Activated naive CD8-positive, alpha-beta T cell treated with anti-CD3 and anti-CD28 coated beads, Interleukin-2, amount 50 U/mL, for 16 hours (primary cell): Measurements from ENCODE around the gene HEPN1.

Experiments used
- DNase-seq: peaks from one replicate; pipeline ENCODE4 v3.0.0-alpha.2; 2020; ENCODE audit warnings: low read depth, low spot score

Gene HEPN1

DNA sequence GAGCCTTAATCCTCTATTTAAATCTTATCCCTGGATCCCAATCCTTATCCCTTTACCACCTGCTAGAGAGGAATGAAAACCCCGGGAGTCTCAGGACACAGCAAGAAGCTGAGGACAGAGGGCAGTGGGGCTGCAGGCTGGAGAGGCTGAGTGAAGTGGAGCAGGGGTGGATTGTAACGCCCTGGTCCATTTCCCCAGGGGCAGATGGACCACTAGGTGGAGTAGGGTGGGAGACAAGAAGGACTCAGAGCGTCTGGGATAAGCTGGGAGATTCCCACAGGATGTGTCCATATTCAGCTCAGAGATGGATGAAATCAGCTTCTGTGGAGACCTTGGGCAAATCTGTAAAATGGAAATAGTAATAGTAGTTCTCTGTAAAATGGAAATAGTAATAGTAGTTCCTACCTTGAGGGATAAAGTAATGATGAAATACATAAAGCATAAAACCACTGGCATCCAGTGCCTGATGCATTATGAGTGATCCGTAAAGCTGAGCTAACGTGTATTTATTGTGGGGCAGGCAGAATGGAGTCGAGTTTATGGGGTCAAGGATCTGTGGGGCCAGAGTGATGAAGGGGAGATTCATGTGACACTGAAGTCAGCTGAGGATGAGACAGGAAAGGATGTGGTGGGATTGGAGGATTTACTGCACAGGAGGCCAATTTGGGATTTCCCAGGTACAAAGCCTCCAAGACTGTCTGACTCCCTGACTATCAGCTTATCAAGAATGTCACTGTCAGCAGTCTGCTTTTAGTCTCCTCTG is 19.5 kb upstream of the HEPN1 start:
- no peak for DNase-seq

DNA sequence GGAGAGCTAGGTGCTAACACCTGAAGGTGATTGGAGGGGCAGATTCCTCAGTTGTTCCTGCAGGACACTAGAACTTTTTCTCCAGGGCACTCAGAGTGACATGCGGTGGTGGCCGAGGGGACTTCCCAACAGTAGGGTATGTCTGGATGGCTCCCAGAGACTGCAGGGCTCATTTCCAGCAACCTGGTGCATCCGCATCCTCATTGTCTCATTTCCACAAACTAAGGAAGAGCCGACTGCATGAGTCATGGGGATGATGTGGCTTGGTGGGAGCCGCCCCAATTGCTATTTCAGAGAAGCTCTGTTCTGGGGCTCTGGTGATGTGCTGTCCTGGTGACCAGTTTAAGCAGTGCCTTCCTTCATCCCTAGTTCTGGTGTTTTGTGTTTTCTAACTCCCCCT is 18.6 kb upstream of the HEPN1 start:
- no peak for DNase-seq

GRCh38 chr11:124902616-124903015 is 16.4 kb upstream of the HEPN1 start:
- no peak for DNase-seq

DNA sequence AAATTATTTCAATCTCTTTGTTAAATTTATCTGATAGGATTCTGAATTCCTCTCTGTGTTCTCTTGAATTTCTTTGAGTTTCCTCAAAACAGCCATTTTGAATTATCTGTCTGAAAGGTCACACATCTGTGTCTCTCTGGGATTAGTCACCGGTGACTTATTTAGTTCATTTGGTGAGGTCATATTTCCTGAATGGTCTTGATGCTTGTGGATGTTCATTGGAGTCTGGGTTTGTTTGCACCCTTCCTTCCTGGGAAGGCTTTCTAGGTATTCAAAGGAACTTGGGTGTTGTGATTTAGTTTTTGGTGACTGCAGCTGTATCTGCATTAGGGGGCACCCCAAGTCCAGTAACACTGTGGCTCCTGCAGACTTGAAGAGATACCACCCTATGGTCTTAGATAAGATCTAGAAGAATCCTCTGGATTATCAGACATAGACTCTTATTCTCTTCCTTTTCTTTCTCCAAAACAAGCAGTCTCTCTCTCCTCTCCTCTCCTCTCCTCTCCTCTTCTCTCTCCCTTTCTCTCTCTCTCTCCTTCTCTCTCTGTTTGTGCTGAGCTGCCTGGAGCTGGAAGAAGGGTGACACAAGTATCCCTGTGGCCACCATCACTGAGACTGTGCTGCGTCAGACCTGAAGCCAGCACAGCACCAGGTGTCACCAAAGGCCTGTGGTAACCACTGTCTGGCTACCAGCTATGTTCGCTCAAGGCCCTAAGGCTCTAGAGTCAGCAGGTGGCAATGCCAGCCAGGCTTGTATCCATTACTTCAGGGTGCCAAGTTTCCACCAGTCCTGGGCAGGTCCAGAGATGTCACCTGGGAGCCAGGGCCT is 3.3 kb upstream of the HEPN1 start:
- DNase-seq = no peak

DNA sequence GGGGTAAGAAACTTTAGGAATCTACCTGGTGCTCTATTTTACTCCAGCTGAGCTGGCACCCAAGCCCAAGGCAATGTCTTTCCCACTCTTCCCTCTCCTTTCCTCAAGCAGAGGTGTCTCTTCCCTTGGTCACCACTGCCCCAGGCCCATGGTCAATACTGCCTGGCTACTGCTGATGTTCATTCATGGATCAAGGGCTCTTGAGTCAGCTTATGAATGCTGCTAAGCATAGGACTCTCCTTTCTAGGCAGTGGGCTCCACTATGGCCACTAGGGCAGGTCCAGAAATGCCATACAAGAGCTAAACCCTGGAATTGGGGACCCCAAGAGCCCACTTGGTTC is 2.7 kb upstream of the HEPN1 start:
- no peak for DNase-seq

DNA sequence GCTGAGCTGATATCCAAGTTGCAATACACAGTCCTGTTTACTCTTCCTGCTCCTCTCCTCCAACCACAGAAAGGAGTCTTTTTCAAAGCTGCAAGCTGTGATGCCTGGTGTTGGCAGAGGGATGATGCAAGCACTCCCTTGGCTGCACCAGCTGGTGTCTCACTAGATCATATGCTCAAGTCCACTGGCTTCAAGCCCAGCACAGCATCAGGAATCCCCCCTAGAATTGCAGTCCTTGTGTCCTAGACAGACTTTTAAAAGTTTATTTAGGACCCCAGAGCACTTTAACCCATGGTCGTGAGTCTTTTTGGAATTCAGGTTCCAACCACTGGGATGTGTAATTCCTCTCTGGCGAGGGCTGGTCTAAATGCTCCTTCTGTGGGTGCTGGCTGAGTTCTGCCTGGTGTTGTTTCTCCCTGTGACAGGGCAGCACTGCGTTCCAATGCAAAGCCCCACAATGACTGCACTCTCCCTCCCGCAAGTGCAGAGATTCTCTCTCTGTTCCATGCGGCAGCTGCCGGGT is 1.9 kb upstream of the HEPN1 start:
- no peak for DNase-seq

DNA sequence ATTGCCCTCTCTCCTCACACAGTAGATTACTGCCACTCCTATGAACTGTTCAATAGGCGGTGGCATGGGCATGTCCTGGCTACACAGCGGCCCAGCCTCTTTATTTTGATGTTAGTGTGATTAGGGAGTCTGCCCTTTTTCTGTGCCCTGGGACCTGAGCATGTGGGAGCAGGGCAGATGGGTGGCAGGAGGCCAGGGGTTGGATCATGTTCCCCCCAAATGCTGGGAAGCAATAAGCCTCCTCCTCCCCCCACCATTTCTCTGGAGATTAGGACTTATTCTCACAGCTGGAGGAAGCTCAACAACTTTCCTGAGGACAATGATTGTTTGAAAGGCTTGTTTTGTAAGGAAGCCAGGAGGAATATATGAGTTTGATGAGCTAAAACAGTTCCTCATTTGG is 848 bp downstream of the HEPN1 start:
- no peak for DNase-seq

DNA sequence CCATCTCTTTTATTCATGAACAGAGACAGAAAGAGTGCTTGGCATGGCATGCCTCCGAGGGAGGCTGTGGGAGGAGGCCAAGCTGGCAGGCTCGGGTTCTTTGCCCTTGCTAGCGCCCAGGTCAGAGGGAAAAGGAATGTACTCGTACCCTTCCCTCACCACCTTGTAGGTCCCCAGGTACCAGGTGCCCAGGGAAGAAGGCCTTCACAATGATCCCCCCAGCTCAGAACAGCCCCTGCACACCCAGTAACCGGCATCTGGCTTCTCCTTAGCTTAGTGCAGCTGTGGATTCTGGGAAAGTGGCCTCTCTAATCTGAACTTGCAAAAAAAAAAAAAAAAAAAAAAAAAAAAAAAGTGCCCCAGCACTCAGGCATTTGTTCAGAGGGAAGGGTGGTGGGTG is 1.3 kb downstream of the HEPN1 start:
- DNase-seq = no peak

DNA sequence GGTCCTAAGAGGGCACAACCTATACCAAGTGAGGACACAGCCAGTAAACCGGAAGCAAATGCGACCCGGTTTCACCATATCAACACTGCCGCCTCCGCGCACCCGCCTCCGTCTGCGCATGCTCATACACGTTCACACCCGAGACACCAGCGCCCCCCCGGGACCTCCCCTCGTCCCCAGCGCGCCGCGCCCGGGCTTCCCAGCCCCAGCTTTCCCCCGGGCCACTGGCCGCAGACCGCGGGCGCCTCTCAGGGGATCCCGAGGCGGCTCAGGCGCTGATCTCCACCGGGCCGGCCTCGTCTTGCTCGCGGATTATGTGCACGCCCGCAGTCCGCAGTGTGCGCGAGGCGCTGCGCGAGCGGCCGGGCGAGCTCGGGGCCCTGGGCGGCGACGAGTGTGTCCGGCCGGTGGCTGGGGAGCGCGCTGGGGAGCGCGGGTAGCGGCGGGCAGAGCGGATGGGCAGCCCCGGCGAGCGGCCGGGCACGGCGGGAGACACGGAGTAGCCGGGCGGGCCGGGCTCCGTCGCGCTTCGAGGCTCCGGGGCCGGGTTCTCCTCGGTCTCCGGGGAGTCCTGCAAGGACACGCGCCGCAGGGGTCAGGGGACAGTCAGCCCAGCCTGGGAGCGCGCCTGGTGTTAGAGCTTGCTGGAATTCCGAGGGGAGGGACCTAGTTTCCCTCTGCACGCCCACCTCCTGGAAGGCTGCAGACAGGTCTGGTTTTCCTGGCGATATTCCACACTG is 2.0 kb downstream of the HEPN1 start:
- peak; percentile 68 for DNase-seq

- no peak for DNase-seq
Measured at GRCh38 chr11:124922831-124923230, 3.8 kb downstream of the HEPN1 start.

- DNase-seq = no peak
Measured at GRCh38 chr11:124923296-124923695, 4.2 kb downstream of the HEPN1 start.

DNA sequence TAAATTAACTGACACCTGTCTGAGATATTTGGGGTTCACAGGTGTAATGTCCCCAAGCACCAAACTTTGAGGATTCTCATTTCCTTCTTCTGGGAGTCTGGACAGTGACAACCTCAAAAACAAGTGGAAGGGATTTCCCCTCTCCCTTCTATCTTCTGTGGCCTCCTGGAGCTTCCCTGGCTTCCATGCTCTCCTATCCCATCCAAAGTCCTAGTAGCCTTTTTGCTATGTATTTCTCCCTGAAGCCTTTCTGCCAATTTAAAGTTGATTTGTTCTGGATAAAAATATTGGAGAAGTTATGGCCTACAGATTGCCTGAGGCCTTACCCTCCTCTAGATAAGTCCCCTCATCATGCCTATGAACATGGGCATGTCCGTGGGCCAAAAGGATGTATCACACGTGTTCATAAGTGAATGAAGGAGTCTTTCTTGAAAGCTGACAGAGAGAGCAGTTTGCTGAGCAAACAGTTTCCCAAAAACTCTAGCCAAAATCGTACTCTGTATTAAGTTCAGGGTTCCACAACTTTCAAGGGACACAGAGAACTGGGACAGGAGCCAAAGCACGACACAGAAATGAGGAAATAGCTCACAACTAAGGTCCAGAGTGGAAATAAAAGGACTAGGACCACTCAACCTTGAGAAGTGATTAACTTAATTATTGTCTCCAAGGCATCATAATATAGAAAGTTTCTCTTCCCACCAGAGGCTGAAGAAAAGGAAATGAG is 10.1 kb downstream of the HEPN1 start:
- DNase-seq = no peak

- DNase-seq = no peak
Measured at GRCh38 chr11:124930799-124931198, 11.7 kb downstream of the HEPN1 start.

- DNase-seq = no peak
Measured at GRCh38 chr11:124934862-124935547, 16.0 kb downstream of the HEPN1 start.

DNA sequence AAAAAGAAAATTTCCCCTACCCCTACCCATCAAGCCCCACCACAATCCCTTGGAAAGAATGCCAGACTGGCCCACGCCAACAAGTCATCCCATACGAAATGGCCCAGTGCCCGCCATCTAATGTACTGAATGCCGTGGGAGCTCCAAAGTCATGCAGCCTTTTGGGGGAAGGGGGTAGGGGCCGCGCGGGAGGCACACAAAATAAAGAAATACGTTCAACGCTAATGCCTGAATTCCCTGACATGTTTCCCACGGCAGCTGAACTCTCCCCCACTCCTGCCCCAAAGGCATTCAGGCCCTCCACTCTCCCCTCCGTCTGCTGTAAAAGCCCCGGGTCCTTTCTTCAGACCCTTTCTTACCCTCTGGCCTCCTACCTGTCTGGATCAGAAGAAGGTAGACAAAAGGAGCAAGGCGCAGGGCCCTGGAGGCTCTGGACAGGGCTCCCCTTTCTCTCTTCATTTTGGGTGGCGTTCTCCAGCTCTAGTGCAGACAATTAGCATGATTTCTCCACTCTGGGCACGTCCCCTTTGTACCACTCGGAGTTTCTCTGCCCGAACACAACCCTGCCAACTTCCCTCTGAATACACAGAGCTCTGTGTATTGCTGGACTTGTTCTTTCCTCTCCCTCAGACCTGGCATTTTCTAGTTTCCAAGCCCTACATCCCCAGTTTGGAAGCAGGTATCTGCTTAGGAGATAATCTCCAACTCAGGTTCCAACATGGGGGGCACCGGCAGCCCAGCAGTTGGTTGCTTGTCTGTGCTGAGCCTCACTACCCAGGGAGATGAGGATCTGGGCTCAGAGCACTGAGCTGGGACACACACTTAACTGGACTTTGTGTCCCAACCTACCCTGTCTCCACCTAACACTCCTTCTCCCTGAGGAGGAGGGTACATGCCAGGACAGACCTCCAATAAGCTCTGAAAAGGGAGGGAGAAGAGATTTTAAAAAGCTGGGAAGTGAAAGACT is 16.8 kb downstream of the HEPN1 start, which contains the start of gene HEPACAM:
TSS of gene HEPACAM (minus strand) at position 500 of the 967 bp plus-strand sequence. CDS start at position 459, 41 bp downstream.
- no peak for DNase-seq

GRCh38 chr11:124937336-124937935 is 18.4 kb downstream of the HEPN1 start:
- no peak for DNase-seq

DNA sequence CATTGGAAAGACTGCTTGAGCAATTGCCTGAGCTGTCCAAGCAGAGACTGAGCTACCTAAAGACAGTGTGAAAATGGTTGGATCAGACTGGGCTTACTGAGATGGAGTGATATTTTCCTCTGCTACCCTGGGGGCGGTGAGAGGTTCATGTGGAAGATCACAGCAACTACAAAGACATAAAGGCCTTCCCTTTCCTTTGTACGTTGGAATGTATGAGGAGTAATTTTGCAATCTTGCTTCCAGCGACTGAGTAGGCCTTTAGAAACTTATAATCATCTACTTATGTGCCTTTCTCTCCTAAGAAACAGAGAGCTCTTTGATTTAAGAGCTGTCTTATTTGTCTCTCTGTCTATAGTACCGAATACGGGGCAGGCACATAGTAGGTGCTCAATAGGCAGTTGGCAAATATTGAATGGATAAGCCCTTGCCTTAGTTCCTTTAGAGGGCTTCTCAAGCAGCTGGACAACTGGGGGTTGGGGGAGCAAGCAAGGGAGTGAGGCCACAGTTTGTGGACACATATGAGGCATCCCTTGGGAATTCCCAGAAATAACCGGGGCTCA is 19.2 kb downstream of the HEPN1 start:
- DNase-seq = no peak

GRCh38 chr11:124938970-124939369 is 19.9 kb downstream of the HEPN1 start:
- DNase-seq = no peak

DNA sequence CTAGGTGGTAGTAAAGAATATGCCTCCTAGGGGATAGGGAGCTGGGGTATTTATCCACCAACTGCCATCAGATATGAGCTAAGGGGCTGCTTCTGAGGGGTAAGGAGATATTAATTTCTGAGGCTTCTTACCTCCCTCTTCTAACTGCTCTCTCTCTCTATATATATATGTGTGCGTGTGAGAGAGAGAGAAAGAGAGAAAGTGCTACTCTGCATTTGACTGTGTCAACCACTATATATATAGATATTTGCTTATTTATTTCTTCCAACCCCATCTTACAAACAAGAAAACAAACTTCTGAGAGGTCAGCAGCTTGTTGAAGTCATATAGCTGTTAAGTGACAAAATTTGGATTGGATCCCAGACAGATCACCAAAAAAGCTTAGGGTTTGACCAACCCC is 22.7 kb downstream of the HEPN1 start:
- DNase-seq = no peak
